NOMO-1 (cell line): Measurements from ENCODE around the gene SELENOP.

Experiments
- DNase-seq, 2 experiments: peaks; one replicate each; lab custom pipeline; 2025; ENCODE audit not compliant: unreplicated experiment in 2 of 2; lab: John Stamatoyannopoulos, UW

Gene SELENOP

DNA sequence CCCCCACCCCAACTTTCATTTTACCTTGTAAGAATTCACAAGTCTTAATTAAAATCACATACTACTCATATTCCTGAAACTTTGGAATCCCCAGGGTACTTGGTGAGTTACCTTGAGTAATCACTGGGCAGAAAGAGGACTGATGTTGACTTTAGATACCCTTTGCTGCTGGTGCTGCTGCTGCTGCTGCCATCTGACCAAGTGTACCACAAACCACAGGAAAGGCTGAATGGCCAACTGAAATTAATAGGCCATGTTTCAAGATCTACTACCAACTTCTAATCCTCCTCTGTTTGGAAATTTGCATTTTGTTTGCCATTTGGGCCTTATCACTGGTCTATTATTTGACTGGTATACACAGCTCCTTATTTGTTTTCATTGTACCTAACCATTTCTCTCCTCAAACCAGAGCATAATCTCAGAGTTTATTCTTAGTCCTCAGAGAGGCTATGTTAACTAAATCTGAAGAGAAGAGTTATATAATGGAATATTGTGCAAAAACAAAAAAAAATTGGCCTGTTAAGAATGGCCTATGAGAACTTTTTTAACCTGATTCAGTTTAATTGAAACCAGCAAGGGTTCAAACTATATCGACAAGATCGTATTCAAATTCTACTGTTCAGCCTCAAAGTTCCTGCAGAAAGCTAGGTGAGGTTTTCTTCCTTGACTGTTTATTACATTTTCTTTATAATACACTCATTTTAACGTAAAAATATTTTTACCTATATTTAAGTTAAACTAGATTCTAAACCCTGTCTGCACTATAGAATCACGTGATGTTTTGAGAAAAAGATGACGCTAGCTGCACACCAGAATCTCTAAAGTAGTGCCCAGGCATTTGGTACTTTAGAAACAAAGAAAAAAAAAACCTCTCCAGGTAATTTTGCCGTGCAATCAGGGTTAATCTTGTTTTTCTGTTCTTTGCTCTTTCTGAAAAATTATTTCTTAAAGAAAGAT, 13.1 kb downstream of the SELENOP start:
- no peak for DNase-seq

DNA sequence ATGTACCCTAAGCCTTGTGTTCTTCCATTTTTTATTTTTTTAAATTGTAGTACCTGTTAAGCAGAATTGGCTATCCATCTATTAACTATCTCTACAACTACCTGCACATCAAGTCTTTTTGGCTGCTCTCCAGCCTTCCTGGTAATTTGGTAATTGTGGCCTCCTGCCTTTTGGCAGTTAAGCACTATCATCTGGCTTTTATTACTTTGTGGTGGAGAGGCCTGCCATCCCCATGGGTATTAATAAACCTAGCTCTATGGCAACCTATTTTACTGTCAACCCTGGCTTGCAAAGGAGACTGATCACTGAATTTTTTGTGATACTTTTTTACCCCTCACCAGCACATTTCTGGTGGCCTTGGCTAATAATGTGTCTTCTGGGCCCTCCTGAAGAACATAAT, 20.5 kb downstream of the SELENOP start:
- DNase-seq = no peak

DNA sequence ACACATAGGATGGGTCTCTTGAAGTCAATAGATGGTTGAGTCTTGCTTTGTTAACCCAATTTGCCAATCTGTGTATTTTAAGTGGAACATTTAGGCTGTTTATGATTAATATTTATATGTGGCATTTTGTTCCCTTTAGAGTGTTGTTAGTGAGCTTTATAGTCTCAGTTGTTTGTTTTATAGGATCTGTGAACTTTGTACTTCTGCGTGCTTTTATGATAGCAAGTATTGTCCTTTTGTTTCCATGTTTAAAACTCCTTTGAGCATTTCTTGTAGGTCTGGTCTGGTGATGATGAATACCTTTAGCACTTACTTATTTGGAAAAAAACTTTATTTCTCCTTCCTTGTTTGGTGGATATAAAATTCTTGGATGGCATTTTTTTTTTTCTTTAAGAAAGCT, 23.8 kb downstream of the SELENOP start:
- no peak for DNase-seq

DNA sequence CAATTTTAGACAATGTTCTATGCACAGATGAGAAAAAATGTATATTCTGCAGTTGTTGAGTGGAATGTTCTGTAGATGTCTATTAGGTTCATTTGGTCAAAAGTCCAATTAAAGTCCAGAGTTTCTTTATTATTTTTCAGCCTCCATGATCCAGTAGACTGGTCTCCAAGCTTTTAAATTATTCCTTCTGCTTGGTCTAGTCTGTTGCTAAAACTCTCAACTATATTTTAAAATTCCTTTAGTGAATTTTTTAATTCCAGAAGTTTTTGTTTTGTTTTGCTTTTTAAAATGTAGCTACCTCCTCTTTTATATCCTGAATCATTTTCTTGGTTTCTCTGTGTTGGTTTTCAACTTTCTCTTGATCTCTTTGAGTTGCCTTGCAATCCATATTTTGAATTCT, 24.6 kb downstream of the SELENOP start:
- DNase-seq = no peak

DNA sequence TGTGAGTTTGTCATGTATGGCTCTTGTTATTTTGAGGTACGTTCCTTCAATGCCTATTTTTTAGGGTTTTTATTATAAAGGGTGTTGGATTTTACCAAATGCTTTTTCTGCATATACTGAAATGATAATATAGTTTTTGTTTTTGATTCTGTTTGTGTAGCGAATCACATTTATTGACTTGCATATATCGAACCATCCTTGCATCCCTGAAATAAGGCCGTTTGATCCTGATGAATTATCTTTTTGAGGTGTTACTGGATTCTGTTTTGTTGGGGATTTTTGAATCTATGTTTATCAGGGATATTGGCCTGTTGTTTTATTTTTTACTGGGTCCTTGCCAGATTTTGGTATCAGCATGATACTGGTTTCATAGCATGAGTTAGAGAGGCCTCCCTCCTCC, 25.9 kb downstream of the SELENOP start:
- DNase-seq = no peak

DNA sequence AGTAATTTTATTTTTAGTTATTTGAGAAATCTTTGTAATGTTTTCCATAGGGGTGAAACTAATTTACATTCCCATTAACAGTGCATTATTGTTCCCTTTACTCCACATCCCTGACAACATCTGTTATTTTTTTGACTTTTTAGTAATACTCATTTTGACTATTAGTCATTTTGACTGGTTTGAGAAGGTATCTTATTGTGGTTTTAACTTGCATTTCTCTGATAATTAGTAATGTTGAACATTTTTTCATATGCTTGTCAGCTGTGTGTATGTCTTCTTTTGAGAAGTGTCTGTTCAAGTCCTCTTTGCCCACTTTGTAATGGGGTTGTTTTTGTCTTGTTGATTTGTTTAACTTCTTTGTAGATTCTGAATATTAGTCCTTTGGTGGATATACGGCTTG, 27.6 kb downstream of the SELENOP start:
- DNase-seq = no peak

DNA sequence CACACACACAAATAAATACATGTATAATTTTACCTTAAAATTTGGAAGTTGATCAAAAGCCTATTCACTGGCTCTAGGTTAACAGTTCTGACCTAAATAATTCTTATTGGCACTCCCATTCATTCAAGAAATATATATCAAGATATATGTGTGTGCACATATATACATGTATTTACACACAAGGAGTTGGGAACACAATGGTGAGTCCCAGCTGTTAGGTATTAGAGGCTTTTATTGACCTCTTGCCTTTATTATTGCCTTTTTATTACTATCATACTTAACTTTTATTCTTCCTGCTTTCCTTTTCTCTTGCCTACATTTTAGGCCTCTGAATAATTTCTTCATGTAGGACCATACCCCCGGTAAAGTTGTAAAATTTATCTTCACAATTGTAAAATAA, 30.1 kb downstream of the SELENOP start:
- DNase-seq = no peak

DNA sequence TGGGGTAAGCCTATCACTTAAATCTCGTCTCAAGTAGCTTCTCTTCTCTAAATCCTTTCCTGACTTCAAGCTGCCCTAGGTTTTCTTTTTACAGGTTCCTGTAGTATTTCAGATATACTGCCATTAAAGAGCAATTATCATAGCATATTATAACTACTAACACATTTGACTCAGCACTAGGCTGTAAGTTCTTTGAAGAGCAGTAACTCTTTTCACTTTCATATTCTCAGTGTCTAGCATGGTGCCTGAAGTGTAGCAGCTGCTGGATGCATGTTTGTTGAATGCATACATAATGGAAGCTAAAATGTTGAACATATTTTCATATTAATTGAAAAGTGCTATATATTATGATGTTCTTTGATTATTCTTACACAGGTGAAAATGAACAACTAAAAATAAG, 32.6 kb downstream of the SELENOP start:
- DNase-seq = no peak

DNA sequence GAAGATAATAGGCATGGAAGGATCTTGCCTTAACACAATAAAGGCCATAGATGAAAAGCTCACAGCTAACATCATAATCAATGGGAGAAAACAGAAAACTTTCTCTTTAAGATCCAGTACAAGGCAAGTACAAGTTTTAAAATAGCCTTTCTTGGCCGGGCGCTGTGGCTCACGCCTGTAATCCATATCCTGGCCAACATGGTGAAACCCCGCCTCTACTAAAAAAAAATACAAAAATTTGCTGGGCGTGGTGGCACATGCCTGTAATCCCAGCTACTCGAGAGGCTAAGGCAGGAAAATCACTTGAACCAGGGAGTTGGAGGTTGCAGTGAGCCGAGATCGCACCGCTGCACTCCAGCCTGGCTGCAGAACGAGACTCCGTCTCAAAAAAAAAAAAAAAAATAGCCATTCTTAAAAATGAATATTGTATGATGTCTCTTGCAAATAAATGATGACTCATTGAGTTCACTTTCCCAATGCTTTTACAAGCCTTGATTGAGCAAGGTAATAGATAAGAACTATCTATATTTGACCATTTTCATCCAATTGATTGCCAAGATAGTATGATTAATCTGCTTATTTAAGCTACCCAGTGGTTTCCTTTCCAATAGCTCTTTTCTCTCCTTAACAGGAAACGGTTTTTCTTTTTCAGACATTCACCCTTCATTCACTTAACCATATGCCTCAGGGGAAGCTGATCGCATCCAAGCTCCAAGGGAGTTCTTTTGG, 39.3 kb downstream of the SELENOP start:
- DNase-seq = no peak

DNA sequence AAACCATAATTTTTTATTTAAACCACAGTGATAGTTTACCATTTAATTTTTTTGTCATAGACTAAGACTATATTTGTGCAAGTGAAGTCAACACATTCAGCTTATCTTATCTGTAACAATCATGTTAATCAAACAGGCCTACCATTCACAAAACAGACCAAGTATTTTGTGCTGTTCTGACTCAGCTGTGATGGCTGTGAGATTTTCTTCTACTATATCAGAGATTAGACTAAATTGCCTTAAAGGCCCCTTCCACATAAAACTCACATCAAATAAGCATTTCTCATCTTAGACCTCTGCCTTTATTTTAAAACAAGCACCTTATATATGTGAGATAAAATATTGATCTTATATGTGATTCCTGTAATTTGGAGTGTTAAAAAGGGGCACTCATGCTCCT, 41.7 kb downstream of the SELENOP start:
- no peak for DNase-seq

DNA sequence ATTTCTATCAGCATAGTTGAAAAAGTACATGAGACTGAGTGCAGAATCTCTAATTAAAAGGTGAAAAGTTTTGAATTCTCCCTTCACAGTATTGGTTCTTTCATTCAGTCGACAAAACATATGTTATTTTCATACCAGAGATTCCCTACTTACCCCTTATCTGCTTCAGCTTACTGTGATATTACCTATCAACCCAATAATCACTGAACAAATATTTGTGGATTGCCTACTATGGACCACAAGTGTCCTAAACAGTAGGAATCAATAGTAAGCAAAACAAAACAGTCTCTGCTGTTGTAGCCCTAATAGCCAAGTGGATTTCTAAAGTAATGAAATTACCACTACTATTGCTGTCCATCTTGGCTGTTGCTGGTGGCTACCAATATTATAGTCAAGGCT, 43.6 kb downstream of the SELENOP start:
- no peak for DNase-seq

DNA sequence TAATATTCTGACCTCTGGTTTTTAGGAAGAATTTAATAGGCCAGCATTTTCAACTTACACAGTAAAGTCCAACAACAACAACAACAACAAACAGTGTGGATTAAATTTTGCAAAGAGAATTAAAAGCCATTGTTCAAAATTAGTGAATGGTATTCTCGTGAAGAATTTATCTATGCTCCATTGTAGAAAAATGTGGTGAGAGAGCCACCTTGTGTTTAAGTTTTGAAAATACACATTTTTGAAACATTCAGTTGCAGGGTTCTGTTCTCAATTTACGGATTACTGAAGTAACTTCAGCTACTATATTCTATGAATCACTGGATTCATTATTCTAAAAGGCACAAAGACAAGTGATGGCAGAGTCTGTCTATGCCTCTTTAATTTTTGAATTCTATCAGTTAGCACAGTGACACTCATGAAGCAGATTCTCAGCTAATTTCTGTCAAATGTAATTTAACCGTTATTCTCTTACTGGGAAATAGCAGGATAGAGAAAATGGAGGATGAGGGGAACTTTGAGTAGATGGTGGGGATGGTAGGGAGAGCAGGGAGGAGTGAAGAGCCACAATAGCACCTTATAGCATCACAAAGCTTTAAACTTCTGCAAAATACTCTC, 44.1 kb downstream of the SELENOP start:
- DNase-seq = peak; percentile 15 to 84

DNA sequence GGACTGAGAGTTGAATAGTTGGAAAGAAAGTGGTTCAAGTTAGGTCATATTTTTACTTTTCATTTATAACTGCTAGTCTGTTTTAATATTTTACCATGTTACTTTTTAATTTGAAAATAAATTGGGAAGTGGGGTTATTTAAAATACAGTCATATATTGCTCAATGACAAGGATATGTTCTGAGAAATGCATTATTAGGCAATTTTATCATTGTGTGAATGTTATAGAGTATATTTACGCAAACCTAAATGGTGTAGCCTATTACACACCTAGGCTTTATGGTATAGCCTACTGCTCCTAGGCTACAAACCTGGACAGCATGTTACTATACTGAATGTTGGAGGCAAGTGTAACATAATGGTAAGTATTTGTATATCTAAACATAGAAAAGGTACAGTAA, 49.9 kb downstream of the SELENOP start:
- DNase-seq = no peak

DNA sequence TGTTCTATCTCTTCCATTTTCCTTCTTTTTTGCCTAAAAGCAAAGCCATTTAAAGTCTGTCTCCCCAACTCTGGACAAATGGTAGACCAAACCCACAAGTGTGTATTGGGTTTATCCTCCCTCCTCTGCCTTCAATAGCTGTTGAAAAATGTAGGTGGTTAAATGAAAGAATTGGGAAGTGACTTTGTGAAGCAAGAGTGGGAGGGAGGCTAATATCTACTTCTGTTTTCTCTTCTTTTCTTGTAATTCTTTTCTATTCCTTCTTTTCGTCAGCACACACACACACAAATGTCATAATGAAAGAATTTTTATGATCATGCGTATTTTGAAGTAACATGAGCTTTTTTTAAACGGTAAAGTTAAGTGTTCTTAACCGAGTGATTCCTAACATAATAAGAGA, 51.3 kb downstream of the SELENOP start:
- peak; percentile 78 to 94 for DNase-seq

DNA sequence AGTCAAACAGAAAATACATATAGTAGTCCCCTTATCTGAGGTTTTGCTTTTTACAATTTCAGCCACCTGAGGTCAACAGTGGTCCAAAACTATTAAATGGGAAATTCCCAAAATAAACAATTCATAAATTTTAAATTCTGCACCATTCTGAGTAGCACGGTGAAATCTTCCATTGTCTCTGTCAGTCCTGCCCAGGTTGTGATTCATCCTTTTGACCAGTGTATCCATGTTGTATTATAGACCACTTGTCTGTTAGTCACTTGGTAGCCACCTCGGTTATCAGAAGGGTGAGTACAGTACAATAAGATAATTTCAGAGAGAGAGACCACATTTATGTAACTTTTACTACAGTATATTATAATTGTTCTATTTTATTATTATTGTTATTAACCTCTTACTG, 52.2 kb downstream of the SELENOP start:
- no peak for DNase-seq

DNA sequence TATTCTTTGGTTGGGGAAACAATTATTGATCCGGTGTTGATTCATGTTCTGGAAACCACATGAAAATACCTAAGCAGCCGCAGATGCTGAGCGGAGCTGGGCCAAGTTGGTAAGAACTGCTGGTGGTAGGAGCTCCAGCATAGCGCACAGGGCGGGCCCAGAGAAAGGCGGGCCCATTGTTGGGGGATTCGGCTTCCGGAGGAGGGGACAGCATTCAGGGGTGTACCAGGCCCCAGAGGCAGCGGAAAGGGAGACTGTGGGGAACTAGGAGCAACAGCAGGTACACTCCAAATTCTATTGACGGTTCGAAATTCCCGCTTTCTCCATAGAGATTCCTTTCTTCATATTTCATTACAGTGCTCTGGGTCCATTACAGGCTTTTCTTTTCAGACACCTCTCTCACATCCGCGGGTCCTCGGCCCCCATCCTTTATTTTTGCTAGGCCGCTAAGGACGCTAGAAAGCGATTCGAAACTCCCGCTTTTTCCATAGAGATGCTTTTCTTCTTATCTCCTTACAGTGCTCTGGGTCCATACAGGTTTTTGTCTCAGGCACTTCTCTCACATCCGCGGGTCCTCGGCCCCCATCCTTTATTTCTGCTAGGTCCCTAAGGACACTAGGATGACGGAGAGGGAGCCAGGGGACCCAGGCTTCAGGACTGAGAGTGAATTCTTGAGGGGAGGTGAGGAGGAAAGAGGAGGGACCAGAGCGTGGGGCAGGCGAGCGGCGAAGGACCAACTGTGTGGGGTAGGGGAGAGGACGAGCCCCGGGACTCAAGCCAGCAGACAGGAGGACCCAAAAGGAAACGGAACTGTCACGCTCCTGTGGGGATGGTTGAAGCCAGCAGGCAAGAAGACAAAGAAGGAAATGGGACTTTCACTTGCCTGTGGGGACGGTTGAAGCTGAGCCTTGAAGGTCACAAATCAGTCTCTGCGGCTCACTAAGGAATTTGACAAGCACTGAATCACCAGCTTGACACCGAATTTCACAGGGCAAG, 54.8 kb downstream of the SELENOP start, which contains the start of gene CCDC152:
Gene CCDC152, plus strand, starts transcription at position 213 of the 996 bp plus-strand sequence. CDS start 2,304 bp downstream, outside the sequence.
- peak; percentile 76 to 87 for DNase-seq

DNA sequence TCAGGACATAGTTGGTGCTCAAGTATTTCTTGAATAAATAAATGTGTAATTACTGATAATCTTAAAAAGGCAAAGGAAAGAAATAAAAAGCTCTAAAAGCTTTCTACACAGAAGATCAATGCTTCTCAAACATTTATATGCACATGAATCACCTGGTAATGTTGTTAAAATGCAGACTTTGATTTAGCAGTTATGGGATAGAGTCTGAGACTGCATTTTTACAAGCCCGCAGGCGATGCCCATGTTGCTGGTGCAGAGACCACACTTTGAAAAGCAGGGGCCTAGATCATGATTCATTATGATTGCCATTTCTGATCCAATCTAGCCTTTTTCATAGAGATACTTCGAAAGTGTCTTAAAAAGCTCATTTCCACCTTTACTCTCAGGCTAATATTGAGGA, 58.6 kb downstream of the SELENOP start:
- no peak for DNase-seq

DNA sequence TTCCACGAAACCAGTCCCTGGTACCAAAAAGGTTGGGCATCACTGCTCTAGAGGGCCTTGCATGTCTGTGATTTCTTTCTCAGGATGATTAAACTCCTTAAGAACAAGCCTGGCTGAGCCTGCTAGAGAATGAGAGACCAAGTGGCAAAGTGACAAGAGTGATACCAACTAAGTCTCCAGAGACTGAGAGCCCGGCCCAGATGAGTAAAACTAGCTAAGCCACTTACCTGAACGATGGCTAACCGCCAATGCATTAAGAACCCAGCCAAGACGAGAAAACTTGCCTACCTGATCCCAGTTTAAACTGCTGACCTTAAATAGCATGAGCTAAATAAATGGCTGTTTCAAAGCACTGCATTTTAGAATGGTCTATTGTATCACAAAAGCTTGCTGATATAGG, 60.6 kb downstream of the SELENOP start:
- no peak for DNase-seq

DNA sequence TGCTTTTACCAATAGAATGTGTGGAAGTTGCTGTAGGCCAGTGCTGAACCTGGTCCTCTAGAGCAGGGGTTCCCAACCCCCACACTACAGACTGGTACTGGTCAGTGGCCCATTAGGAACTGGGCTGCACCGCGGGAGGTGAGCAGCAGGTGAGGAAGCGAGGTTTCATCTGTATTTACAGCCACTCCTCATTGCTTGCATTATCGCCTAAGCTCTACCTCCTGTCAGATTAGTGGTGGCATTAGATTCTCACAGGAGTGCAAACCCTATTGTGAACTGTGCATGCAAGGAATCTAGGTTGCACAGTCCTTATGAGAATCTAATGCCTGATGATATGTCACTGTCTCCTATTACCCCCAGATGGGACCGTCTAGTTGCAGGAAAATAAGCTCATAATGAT, 61.2 kb downstream of the SELENOP start:
- DNase-seq = no peak
